Measurements from ENCODE around the gene IL25.
"Not testable (repeated sequence)": the region's sequence is repeated elsewhere in the genome, so short reads cannot be mapped to it uniquely, and the experiment has no call there.

IL25 gene

GRCh38 chr14:23375527-23376251 is 3.1 kb downstream of the IL25 start:
- DNase-seq (ENCODE audit: low spot score) = no peak

GRCh38 chr14:23376482-23377197 is 4.0 kb downstream of the IL25 start, which contains the start of gene CMTM5:
CMTM5 (plus strand) TSS chr14:23377046; CDS start chr14:23377252, 206 bp downstream.
- peak; percentile 99 for DNase-seq (ENCODE audit: low spot score)

GRCh38 chr14:23377198-23377550 is 4.6 kb downstream of the IL25 start:
- no peak for DNase-seq (ENCODE audit: low spot score)

GRCh38 chr14:23377573-23378563 is 5.3 kb downstream of the IL25 start:
- DNase-seq (ENCODE audit: low spot score) = no peak

- DNase-seq (ENCODE audit: low spot score) = no peak
Measured at GRCh38 chr14:23378612-23379220, 6.1 kb downstream of the IL25 start.

- peak; percentile 50 for DNase-seq (ENCODE audit: low spot score)
Measured at GRCh38 chr14:23379366-23380196, 7.0 kb downstream of the IL25 start.

- DNase-seq (ENCODE audit: low spot score) = peak; percentile 24
Measured at GRCh38 chr14:23380197-23380914, 7.7 kb downstream of the IL25 start.

GRCh38 chr14:23380976-23381375 is 8.4 kb downstream of the IL25 start:
- no peak for DNase-seq (ENCODE audit: low spot score)

- no peak for DNase-seq (ENCODE audit: low spot score)
Measured at GRCh38 chr14:23381871-23382270, 9.3 kb downstream of the IL25 start.

- DNase-seq (ENCODE audit: low spot score) = no peak
Measured at GRCh38 chr14:23382276-23382675, 9.7 kb downstream of the IL25 start.

GRCh38 chr14:23382731-23383440 is 10.3 kb downstream of the IL25 start:
- no peak for DNase-seq (ENCODE audit: low spot score)

- no peak for DNase-seq (ENCODE audit: low spot score)
Measured at GRCh38 chr14:23384364-23385080, 11.9 kb downstream of the IL25 start.

- DNase-seq (ENCODE audit: low spot score) = no peak
Measured at GRCh38 chr14:23385244-23385641, 12.6 kb downstream of the IL25 start.

- no peak for DNase-seq (ENCODE audit: low spot score)
Measured at GRCh38 chr14:23385642-23386265, 13.1 kb downstream of the IL25 start.

GRCh38 chr14:23386266-23386657 is 13.7 kb downstream of the IL25 start:
- DNase-seq (ENCODE audit: low spot score) = not testable (repeated sequence)

- DNase-seq (ENCODE audit: low spot score) = no peak
Measured at GRCh38 chr14:23386999-23387398, 14.4 kb downstream of the IL25 start.

- no peak for DNase-seq (ENCODE audit: low spot score)
Measured at GRCh38 chr14:23387916-23388882, 15.6 kb downstream of the IL25 start.
